ENCODE results near the gene BRS3.

The BRS3 gene

DNA sequence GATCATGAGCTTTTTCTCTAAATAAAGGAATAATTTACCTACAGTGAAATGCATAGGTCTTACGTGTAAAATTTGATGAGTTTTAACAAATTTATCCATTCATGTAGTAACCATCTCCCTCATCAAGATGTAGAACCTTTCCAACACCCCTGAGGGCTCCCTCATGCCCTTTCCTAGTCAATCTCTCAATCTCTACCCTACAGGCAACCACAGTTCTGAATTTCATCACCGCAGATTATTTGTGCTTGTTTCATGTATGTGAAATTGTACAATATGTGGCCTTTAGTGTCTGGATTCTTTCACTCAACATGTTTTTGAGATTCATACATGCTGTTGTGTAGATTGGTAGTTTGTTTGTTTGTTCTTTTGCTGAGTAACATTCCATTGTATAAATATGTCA is 46.4 kb downstream of the BRS3 start:
- TF ChIP-seq, protein P1, sequence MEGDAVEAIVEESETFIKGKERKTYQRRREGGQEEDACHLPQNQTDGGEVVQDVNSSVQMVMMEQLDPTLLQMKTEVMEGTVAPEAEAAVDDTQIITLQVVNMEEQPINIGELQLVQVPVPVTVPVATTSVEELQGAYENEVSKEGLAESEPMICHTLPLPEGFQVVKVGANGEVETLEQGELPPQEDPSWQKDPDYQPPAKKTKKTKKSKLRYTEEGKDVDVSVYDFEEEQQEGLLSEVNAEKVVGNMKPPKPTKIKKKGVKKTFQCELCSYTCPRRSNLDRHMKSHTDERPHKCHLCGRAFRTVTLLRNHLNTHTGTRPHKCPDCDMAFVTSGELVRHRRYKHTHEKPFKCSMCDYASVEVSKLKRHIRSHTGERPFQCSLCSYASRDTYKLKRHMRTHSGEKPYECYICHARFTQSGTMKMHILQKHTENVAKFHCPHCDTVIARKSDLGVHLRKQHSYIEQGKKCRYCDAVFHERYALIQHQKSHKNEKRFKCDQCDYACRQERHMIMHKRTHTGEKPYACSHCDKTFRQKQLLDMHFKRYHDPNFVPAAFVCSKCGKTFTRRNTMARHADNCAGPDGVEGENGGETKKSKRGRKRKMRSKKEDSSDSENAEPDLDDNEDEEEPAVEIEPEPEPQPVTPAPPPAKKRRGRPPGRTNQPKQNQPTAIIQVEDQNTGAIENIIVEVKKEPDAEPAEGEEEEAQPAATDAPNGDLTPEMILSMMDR (conservative IDR thresholded peaks at IDR 0.05; ENCODE audit: low read depth, low read length): no peak
- no peak for DNase-seq (ENCODE audit: low read depth)
- no peak overlapping the region for H3K4me3 ChIP-seq (ENCODE audit: low read length)

DNA sequence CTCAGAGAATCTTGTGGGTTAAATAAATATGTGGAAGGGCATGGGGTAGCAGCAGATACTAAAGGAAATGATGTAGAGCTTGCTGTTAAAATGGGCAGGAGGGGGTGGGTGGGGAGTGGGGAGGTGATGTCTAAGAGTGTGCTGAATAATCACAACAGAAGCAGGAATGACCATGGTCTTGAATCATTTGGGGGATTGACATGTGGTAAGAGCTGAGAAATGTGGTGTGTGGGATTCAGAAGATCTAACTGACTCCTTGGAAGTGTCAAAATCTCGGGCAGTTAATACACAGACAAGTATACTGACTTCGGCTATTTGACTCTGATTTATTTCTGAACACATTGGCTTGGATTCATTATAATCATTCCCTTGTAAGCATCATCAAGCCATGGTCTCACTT is 51.1 kb downstream of the BRS3 start:
- H3K4me3 ChIP-seq (ENCODE audit: low read length): no peak overlapping the region
- no peak for DNase-seq (ENCODE audit: low read depth)
- TF ChIP-seq, protein P1 (conservative IDR thresholded peaks at IDR 0.05; ENCODE audit: low read depth, low read length): no peak

DNA sequence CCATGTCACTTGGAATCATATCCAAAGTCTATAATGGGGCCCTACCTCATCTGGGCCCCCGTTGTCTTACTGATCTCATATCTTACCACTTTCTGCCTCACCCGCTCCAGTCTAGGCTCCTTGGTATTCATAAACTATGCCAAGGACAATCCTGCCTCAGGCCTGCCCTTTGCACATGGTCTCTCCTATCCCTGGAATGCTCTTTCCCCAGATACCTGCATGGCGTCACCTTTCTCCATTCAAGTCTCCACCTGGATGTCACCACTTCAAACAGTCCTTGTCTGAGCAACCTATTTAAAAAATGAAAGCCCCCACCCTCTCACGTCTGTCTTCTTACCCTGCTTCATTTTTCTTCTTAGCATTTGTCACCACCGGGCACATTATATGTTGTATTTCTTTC is 52.5 kb downstream of the BRS3 start:
- TF ChIP-seq, protein P1 (conservative IDR thresholded peaks at IDR 0.05; ENCODE audit: low read depth, low read length): no peak
- DNase-seq (ENCODE audit: low read depth): no peak
- H3K4me3 ChIP-seq (ENCODE audit: low read length): no peak overlapping the region

DNA sequence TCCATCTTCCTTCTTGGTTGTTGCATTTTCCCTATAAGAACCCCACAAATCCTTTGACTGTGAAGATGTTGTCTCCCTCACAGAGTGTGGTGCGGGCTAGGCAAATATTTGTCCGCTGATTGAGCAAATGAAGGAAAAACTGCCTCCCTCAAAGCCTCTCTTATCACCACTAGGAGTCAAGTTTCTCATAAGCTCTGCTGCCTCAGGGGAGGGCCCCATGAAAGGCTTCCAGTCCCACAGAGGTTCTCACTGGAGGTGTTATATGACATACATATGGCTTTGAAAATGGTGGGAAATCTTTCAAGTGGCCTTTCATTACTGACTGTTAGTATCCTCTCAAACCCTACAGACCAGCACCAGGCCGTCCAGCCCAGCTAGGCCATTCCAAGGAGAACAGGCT is 53.5 kb downstream of the BRS3 start:
- DNase-seq (ENCODE audit: low read depth): no peak
- TF ChIP-seq, protein P1 (conservative IDR thresholded peaks at IDR 0.05; ENCODE audit: low read depth, low read length): no peak
- H3K4me3 ChIP-seq (ENCODE audit: low read length): no peak overlapping the region

DNA sequence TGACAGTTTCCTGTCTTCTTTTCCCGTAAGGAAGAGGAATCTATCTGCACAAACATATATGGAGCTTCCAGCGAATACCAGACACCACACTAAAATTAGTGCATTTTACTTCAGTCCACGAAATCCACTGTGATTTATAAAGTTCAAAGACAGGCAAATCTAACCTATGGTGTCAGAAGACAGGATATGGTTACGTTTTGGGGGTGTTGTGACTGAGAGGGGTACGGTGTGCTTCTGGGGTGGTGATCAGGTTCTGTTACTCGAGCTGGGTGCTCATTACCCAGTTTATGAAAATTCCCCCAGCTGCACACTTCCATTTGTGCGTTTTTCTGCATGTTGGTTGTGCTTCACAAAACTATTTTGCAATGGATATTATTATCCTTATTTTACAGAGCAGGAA is 54.5 kb downstream of the BRS3 start:
- DNase-seq (ENCODE audit: low read depth): no peak
- TF ChIP-seq, protein P1 (conservative IDR thresholded peaks at IDR 0.05; ENCODE audit: low read depth, low read length): no peak
- H3K4me3 ChIP-seq (ENCODE audit: low read length): no peak overlapping the region
